Middle frontal gyrus (tissue), 1 donor: Measurements from ENCODE around the gene MAPKAPK3.
A peak's percentile ranks its signal among the peaks of the same experiment; 100 is the strongest.

Experiments used
- DNase-seq: peaks from one replicate; pipeline ENCODE4 v3.0.0-alpha.2; 2015; ENCODE audit warnings: low spot score; ENCODE audit errors: extremely low spot score

Gene MAPKAPK3

GRCh38 chr3:50587373-50587772, 29.6 kb upstream of the MAPKAPK3 start:
- no peak for DNase-seq

DNA sequence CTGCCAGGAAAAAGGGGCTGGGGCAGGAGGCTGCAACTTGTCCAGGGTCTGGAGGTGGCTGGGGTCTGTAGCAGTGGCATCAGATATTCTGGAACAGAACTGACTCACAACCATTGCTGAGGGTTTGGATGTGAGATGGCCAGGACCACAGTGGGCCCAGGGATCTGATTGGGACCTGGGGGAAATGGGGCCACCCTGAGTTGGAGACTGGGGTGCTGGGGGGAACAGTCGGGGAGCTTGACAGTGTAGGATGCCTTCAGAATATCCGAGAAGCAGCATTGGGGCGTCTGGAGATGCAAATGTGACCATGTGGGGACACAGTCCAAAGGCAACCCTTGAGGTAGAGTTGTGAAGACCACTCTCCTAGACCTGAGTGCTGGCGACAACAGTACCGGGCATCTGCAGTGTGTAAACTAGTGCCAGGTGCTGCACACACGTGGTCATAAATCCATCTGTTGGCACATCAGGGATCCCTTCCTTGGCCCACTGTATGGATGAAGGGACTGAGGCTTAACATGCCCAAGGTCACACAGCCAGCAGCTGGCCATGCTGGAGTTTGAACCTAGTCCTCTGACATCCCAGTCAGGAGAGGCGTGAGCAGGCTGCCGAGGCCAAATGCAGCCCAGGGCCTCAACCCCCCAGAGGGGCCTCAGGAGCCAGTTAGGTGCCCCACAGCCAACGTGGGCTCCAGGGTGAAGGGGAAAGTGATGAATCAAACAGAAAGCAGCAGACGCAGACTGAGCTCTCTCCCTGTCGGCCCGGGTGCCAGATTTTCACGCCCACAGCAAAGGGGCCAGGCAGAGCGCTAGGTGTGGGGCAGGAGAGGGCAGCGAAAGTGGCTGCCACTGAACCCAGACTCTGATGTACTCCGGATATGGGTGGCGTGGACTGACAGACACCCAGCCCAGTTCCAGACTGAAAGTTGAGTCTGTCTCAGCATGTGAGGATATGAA, 28.9 kb upstream of the MAPKAPK3 start:
- DNase-seq: no peak

GRCh38 chr3:50588759-50589433, 28.1 kb upstream of the MAPKAPK3 start:
- DNase-seq: no peak

GRCh38 chr3:50591196-50591741, 25.7 kb upstream of the MAPKAPK3 start:
- no peak for DNase-seq

- DNase-seq: no peak
Observed at GRCh38 chr3:50592568-50592967, 24.4 kb upstream of the MAPKAPK3 start.

- DNase-seq: no peak
Observed at GRCh38 chr3:50594253-50594785, 22.6 kb upstream of the MAPKAPK3 start.

DNA sequence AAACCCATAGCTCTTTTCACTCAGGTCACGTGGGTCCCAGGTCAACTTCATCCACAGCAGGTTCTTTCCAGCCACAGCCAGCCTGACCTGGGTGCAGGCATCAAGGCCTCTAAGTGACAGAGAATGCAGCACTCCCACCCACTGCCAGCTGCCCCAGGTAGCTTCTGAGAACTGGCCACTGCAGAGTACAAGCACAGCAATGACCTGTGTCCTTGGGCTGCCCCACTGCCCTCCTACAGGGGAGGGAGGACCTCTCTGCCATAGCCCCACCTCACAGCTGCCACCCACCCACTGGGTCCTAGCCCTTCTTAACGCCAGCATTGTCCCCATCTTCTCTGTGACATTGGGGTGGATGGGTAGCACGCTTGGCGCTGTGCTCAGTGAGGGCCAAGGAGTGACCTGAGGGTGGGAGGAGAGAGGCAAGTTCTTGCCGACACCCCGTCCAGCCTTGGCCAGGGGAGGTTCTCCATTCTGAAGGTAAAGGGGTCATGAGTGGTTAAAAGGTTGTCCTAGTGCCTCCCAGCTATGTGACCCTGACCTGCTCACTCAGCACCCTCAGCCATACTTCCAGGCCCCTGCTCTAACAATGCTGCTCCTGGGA, 17.7 kb upstream of the MAPKAPK3 start:
- no peak for DNase-seq

GRCh38 chr3:50599716-50600118, 17.2 kb upstream of the MAPKAPK3 start:
- DNase-seq: no peak

DNA sequence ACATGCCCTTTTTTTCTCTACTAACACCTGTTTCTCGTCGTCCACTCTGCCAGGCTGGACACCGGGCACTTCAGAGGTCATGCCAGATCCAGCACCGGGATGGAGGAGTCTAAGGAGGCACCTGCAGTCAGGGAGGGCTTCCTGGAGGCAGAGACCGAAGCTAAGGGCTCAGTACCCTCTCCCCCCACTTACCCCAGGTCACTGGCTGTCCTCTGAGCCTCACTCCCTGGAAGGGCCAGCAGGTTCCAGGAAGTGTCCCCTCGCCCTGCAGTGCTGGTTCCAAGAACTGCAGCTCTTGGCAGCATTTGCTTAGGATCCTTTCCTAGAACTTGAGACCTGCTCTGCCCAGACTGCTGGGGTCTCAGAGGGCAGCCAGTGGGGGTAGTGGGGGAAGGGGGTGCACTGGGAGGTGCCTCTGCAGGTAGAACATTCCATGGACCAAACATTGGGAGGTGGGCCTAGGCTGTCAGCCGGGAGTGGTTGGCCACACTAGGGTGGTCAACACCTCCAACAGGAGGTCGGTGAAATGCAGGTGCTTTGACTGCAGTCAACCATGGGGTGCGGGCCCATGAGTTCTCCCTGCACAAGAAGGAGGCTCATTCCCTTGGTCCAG, 16.7 kb upstream of the MAPKAPK3 start:
- no peak for DNase-seq

DNA sequence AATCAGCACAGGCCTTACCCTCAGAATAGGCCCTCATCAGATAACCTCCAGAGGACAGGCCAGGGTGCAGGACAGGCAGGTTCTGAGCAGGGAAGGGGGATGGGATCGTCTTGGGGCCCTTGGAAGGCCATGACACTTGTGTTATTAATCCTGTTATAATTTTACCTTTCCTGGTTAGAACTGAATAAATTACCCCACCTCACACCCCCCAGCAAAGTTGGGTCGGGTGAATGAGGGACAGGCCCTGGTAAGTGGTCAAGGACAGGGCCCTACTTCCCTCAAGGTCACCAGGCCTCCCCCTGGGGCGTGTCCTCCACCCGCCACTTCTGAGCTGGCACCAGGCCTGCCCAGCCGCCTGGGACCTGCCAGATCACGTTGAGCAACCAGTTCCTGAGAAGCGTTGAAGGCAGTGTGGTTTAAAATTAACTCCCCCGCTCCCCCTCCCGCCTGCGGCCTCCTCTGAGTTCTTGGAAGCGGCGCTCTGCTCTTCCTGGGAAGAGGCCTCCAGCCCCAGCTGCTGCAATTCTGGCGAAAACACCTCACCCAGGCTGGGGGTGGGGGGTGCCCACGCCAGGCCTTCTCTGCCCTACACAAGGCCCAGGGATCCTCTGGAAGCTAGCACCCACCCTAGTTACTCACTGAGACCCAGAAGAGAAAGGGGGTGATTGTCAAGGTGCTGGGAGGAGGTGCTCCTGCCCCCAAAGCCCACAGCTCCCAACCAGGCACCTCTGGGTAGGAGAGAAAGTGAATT, 15.9 kb upstream of the MAPKAPK3 start:
- peak; percentile 67 for DNase-seq

DNA sequence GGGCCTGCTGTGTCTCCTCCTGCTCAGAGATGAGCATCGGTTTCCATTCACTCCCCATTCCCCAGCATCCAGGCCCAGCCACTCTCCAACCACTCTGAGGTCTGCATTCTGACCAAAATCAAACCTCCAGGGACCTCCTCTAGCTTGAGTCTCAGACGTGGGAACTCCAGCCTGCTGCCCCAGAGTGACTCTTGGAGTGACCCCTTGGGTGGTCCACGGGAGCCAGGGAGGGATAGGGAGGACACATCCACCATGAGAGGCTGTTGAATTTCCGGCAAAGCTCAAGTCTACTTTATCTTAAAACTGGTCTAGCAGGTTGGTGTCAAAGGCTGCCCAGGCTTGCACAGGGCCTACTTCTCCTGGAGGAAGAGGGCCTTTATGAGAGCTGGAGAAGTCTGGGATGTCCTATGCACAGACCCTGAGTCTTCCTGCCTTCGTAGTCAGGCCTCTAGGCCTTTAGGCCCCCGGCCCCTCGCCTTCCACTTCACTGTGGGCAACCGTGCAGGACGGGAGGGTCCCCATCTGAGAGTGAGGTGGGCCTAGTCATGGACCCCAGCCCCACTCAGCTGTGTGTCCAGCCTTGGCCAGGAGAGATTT, 14.3 kb upstream of the MAPKAPK3 start:
- DNase-seq: no peak

DNA sequence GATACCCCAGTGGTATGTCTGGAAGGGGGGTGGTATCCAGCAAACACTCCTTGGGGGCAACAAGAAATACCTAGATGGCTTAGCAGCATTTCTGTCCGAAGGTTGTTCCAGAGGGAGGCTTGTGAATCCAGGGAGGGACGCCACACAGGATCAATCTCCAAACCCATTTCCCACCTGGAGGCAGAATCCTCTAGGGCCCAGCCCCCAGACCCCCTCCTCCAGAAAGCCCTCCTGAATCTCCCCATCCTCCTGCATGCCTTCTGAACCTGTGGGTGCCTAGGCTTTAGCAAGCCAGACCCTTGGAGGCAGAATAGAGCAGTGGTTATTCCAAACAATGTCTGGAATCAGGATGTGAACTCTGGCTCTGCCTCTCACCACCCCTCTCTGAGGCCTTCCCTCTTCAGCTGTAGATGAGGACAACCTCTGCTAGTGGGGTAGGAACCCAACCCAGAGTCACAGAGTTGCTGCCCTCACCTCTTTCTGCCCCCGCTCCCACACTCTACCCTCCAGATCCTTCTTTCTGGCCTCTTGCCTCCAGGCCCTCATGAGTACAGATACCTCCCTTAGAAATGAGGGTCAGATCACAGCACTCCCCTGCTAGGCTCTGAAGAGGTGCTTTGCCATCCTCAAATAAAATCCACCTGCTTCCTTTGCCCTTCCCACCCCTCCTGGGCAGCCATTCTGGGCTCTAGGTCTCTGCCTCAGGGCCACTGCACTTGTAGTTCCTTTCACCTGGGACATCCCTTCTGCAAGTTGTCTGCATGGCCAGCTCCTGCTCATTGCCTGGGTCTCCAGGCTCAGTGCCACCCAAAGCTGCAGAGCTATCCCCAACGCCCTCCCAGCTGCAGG, 13.5 kb upstream of the MAPKAPK3 start:
- no peak for DNase-seq

DNA sequence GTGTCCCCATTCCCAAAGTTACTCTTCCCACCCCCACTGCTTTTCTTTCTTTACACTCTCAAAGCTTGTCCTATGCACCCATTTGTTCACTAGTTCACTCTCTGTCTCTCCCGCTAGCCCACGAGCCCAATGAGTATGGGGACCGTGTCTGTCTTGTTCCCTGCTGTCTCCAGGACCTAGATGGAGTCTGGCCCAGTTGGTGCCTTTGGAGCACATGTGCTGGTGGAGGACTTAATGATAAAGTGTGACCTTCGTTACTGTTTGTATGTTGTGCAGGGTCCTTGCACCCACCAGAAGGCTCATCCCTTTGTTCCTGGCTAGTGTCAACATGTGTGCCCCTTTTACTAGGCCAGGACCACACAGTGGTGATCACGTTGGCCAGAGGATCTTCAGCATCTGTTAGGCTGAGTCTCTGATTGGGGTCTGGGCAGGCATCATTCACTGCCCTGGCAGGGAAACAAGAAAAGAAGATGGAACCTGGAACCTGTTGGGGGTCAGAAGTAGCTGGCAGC, 12.8 kb upstream of the MAPKAPK3 start:
- no peak for DNase-seq

DNA sequence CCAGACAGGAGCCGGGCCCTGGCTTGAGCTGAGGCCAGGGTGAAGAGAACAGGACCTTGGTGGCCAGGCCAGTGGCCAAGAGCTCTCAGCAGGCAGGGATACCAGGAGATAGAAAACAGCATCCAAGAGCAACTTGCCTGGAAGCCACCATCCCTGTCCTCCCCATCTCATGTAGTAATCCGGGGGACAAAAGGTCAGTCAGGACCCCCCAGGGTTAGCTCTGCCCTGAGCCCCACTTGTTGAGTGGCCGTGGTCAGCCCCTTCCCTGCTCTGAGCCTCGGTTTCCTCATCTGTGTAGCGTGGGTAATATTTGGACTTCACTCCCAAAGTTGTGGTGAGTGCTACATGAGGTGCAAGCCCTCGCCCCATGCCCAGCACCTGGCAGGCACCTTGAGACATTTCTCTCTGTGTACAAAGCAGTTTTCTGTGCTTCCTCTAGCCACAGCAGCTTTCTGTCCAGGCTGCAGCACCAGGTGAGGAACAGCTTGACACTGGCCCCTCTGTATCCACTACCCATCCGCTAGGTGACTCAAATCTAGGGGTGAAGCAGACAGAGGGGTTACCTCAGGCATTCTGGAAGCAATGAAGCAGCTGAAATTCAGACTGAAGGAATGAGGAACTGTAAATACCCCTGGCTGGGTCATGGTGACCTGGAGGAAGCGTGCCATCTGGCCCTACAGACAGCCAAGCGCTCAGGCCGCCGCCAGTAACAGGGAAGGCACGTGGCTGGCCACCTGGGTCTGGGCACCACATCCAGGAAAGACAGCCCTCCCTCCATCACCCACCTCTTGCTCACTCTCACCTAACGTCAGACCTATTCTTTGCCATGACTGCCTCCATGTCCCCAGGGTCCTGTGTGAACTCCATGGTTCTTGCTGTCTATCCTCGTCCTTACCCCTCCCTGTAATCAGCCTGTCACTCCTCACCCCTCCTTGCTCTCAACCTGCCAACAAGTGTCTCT, 12.0 kb upstream of the MAPKAPK3 start:
- DNase-seq: no peak

GRCh38 chr3:50605901-50606326, 11.0 kb upstream of the MAPKAPK3 start:
- no peak for DNase-seq

DNA sequence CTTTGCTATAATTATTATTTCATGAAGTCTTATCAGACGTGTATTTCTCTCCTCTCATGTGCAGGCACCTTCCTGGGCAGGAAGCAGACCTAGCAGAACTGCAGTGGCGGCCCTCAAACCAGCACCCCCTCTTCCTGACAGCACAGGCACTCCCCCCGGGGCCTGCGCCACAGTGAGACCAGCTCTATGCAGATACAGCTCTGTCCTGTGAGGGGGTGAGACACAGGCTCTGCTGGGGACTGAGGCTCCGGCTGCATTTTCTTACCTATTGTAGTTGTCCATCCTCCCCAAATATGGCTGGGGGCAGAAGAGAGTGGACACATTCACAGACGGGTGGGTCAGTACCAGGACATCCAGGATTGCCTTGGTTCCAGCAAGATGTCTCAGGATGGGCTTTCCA, 10.4 kb upstream of the MAPKAPK3 start:
- no peak for DNase-seq

DNA sequence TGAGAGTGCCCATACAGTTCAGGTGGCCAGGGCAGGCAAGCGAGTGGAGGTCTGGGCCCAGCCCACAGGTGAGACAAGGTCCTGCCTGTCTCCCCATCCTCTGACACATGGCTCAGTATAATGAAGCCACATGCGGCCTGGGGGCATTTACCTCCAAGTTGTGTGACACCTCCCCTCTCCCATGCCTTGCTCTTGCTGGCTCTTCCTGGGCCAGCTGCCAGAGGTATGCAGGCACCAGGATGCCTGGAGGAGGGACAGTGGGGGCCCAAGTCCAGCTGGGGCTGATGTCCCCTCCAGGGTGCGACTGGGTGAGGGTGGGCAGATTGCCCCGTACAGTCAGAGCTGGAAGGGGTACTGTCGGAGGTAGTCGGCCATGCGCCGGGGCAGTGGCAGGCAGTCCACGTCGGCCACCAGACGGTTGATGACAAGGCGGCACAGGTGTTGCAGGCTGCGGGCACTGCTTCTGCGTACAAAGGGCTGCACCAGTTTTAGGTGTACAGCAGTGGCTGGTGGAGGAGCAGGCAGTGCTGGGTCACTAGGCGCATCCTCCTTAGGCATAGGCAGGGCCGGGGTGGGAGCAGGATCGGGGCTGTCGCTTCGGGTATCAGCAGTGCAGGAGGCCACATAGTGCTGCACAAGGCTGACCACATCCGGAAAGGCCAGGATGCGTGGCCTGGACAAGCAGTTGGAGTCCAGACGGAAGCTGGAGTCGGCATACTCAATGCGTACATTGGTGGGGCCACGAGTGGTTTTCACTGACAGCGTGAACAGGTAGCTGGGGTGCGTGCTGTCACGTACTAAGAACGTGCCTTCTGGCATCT, 9.5 kb upstream of the MAPKAPK3 start:
- no peak for DNase-seq
